GM21390 (cell line): Measurements from ENCODE around the gene CHMP4A.
A peak's percentile ranks its signal among the peaks of the same experiment; 100 is the strongest.

ENCODE experiments used
- ATAC-seq: cut with Tn5 transposase; IDR thresholded peaks from one replicate; pipeline ENCODE4 v1.9.1; 2021; ENCODE audit not compliant: unreplicated experiment

The CHMP4A gene

DNA sequence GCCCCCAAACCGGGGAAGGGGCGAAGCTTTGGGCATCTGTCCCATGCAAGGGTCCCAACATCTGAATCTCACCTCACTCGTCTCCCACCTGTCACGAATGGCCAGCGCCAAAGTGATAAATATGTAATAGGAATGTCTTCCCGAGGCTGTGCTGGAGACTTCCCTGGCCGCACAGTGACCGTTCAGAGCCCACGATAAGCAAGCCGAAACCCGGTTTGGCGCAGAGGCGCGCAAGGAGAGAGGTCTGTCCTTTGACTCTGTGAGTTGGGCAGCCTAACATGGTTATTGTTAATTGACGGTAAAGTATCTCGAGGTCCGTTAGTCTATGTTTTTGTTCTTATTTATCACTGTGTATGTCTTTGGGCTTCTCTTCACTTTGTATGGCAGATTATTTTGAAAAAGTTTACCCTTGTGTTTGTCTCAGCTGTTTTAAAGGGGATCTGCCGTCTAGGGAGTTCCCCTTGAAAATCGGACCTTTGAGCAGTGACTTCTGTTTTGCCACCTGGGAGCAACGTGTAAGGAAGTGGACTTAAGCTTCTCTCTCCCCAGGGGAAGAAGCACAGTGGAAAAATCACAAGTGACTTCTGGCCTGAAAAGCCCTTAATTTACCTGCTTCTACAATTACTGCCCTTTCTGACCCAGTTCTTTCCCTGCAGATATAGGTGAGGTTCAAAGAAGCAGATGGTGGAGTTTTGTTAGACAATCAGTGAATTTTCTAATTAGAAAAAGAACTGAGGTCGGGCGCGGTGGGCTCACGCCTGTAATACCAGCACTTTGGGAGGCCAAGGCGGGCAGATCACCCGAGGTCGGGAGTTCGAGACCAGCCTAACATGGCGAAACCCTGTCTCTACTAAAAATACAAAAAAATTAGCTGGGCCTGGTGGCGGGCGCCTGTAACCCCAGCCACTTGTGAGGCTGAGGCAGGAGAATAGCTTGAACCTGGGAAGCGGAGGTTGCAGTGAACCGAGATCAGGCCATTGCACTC, 16.9 kb downstream of the CHMP4A start:
- ATAC-seq: peak; percentile 23

DNA sequence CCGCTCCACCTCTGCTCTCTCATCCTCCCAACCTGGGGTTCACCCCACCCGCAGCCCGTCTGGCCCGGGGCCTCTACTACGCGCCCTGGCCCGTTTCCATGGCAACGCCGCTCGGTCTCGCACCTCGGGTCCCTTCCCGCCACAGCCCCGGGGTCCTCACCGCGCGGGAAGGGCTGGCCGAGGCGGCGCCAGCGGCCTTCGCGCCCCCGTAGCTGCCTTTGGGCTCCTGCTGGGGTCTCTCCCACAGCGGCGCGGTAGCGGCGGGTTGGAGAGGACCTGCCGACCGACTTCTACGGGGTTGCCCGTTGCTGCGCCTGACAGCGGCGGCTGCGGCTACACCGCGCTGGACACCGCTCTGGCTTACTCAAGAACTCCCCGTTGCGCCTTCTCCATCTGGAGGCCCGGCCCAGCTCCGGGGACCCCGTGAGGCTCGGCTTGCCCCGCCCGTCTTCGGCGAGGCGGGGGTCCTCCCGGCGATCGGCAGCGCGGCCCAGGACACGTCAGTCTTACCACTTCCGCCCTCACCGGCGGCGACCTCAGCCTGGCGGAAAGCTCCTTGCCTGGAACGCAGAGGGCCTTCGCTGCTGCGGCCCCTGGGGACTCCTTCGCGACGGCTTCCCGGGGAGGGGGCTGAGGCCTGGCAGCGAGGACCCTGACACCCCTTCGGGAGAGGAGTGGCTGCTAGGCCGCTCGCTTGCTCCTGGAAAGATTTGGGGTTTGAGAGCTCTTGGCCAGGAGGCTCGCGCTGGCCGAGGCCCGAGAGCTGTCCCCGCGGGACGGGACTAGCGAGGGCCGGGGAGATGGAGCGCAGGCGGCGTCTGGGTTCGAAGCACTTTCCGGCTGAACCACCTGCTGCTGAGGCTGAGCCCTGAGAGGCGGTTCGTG, 17.9 kb downstream of the CHMP4A start, which contains the start of gene TM9SF1:
Gene TM9SF1 (minus strand): TSS at position 256 of the 885 bp plus-strand sequence. CDS start 422 bp downstream, outside the sequence.
- ATAC-seq: peak; percentile 81

DNA sequence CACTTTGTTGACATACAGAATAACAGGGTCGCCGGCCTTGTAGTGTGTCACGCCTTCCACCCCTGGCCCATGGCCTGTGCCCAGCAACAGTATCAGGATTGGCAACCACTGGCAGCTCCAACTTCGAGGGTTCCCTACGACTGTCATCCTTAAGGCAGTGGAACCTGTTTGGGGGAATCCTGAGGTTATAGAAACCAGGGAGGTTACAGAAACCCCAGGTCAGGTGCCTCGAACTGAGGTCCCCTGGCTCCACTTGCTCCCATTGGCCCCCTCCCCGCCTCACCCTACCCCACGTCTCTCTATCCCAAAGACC, 18.5 kb downstream of the CHMP4A start:
- no peak for ATAC-seq

DNA sequence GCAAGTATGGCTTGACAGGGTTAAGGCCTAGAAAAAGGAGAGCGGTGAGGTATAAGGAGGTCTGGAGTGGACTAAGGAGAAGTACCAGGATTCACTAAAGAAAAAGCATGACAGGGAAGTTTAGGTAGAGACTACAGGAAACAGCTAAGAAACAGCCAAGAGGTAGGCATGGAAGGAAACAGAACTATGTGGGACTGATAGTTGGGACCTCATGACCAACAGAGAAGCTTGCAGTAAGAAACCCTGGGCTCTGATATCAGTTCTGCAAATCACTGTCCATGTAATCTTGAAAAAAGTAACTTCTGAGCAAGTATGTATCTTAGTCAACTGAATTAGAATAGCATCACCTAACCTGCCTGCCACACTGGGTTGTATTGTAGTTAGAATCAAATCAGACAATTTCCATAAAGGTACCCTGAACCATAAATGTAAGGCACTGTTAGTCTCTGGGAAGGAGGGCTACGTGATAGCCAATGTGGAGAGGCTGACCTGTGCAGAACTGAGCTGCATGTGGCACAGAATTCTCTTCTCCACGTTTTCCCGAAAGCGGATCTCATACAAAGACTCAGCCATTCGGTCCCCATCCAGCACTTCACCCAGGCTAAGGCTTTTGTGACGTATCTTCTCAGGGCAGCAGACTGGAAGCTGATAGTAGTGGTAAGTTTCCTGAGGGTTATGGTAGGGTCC, 19.0 kb downstream of the CHMP4A start:
- no peak for ATAC-seq

DNA sequence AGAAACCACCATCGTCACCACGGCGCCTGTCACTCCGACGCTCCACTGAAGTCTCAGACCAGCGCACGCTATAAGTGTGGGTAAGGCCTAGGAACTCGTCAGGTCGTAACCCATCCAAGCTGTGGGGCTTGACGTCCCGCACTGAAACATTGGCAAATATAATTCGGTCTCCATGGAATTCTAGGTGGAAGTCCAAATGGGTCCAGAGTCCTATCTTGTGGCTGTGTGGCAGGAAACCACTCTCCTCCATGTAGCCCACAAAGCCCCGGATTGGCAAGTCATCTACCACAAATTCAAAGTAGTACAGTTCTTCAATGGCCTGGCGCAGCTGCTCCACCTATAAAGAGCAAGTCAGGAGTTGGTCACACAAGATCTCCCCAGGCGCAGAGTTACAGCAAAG, 20.4 kb downstream of the CHMP4A start:
- ATAC-seq: no peak

DNA sequence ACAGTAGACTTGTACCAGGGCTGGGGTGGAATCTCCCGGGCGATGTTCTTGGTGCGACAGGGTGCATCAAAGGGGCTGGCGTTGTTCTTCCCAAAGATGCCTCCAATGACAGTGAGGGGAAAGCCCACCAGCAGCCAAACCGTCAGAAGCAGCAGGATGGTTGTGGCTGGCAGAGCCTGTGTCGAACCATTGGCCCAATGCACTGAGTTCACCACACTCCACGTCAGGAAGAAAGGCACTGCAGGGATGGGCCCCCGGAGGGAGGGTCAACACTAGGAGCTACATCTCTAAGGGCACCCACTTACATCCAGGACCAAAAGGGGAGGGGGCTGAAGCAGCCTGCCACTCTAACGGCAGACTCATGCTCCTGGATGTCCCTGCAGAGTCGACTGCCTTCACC, 22.9 kb downstream of the CHMP4A start:
- ATAC-seq: no peak

DNA sequence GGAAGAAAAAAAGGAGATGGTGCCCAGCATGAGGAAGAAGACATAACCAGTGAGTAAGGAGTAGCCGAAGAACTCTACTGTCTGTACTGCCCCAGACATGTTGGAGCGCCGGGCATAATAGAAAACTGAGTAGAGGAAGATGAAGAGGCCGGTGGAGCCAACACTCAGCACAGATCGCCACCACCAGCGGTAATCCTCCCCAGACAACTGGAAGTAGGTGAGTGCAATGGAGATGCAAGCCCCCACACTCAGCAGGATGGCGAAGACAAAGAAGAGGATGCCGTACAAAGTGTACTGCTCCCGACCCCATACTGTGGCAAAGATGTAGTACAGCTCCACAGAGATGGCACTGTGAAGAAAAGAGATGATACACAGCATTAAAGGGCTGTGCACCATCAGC, 23.8 kb downstream of the CHMP4A start:
- no peak for ATAC-seq

DNA sequence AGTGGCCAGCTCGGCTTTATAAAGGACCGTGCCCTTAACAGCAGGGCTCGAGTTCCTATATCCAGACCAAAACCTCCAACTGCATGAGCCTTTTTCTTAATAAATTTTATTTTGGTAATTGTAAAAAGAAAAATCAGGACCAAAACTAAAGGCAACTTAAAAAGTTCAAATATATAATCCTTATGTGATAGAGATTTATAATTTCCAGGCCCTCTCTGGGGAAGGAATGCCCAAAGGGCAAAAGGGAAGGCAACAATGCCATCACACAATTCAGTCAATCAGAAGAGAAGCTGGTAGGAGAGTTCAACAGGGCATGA, 24.3 kb downstream of the CHMP4A start:
- ATAC-seq: no peak

DNA sequence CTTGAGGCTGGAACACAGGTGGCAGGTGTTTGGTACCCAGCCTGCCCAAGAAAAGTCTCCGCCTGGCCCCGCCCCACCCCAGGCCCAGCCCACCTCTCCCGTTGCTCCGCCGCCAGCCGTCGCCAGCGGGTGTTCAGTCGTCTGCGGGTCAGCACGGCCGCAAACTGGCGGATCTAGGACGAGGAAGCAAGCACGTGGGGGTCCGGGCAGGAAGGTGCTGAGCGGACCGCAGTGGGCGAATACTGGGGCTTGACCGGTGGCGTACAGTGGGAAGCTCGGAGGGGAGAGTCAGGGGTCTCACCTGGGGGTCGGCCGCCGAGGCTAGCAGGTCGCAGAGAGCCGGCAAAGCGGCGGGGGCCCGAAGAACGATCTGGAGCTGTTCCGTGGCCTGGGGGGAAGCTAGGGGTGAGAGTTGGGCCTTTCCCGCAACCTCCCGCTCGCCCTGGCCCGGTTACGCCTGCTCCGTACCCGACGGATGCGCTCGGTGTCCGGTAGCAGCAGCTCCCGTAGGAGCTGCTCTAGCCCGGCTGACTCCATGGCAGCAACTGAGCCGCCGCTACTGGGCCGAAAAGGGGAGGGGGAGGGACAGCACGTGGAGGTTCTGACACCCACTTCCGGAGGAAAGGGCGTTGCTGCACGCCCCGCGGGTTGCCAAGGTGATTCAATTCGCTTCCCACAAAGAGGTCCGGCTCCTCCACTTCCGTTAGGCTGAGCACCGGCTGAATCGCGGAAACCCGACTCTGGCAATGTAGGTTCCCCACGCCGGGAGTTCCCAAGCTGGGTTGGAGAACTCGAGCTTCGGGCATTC, 24.8 kb downstream of the CHMP4A start, which contains the start of gene IPO4:
Gene IPO4 (minus strand): TSS at position 566 of the 808 bp plus-strand sequence. CDS start 29 bp downstream, at position 537.
- peak; percentile 78 for ATAC-seq

DNA sequence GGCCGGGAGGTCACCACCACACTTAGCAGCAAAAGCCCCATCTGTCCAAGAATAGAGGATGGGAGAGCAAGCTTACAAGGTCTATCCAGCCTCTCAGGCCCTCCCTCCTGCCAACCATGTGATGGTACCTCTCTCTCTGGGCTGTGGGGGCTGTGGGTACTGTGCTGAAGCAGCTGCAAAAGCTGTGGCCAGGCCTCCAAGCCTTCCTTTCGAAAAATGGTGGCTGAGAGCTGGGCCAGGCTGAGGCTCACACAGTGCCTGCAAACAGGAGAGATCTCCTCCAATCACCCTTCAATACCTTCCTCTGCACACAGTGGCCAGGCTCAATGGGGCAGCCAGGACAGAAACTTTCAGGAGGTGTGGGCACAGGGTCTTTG, 25.8 kb downstream of the CHMP4A start:
- no peak for ATAC-seq

DNA sequence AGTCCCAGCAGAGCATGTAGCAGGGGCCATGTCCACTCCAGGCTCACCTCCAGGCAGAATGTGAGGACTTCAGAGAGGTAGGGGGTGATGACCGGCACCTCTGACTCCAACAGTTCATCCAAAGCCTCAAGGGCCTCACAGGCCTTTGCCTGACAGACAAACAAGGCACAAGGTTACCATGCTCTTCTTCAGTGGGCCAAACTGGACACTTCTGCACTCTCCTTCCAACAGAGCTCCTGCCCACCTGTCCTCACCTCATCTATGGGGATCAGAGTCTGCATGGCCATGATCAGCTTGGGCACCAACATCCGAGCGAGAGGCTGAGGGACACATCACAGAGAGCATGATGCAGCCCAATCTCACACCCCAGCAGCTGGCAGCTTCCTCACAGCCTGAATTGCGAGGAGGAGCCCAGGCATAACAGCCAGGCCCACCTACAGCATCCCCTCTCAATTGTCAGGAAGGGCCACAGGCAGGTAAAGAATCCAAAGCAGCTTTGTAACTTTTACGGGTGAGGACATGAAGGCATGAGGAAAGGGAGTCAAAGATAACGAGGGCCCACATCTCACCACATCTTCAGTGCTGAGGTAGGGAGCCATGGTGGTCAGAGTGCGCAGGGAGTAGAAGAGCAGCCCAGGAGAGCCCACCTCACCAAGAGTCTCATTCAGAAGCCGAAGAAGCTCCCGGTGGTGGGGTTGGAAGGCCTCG, 26.3 kb downstream of the CHMP4A start:
- no peak for ATAC-seq

DNA sequence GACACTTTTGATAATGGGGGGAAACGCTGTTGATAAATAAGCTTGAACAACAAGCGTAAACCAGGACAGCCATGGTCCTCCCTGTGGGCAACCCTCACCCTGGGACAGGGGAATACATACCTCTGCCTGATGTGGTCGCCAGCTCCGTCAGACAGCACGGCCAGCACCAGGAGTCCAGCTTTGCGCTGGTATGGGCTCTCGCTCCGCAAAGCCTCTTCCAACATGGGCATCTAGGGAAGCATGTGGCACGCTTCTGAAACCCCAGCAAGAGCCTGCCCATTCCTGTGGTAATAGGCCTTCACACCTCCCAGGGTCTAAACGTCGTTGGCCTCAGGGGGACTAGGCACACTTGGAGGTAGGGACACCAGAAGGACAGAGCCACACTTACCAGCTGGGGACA, 27.5 kb downstream of the CHMP4A start:
- no peak for ATAC-seq

DNA sequence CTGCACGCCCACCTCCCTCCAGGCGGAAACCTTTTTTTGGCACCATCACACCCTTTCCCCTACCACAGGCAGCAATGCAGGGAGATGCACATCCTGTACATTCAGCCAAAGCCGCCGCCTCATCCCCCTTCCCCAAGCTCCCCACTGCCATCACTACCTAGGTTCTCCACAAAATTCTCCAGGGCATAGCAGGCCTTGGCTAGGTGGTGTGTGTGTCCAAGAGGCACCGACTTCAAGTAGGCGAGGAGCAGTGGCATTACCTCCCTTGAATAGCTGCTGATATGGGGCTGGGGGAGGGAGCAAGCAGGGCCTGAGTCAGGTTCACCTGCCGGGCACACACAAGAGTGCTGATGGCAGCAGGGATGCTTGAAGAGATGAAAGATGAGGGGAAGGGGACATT, 28.3 kb downstream of the CHMP4A start:
- no peak for ATAC-seq

DNA sequence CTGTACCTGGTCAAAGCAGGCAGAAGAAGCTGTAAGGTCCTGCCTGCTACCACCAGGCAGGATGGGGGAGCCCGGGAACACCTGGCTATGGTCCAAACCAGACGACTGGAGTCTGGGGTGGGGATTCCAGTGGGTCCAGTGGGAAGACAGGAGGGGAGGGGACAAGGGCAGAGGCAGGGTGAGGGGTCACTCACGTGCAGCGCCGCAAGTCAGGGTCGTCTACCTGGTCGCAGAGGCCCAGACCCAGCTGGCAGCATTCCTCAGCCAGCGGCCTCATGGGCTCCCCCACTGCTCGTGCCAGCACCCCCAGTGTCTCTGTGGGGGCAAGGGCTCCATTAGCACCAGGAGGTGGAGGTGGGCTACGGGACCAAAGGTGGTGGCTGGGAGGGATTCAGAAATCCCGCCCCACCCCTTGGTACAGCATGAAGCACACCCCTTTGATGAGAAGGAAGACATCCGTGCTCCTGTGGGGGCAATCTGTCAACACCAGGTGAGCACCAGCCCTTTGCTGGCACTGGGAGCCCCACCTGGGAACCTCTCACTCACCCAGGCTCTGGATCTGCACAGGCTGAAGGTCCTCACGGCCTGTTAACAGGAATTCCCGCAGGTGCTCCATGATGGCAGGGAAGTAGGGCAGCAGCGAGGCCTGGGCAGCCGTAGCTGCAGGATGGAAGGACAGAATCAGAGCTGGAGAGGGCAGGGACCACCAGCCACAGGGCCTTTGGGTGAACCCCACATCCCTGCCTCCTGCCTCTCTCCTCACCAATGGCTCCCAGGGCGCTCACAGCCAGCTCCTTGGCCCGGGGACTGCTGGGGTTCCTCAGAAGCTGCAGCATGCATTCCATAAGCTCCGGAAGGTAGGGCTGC, 29.0 kb downstream of the CHMP4A start:
- no peak for ATAC-seq

DNA sequence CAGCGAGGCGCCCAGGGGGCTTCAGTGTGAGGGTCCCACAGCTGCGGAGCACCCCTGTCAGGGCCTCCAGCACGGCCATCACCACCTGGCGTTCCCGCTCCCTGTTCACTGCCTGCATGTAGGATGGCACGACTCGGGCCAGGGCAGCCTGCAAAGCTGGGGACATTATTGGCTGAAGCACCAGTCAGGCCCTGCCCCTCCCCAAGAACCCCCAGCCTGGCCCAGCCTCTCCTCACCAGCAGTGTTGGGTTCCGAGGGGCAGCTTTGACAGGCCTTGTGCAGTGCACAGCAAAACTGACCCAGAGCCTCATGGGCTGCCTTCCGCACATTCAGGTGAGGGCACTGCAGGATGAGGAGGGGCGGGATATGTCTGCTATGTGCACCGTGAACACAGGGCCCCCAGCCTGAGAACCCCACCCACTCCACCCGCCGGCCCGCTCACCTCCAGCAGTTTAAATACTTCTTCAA, 30.2 kb downstream of the CHMP4A start:
- ATAC-seq: no peak

DNA sequence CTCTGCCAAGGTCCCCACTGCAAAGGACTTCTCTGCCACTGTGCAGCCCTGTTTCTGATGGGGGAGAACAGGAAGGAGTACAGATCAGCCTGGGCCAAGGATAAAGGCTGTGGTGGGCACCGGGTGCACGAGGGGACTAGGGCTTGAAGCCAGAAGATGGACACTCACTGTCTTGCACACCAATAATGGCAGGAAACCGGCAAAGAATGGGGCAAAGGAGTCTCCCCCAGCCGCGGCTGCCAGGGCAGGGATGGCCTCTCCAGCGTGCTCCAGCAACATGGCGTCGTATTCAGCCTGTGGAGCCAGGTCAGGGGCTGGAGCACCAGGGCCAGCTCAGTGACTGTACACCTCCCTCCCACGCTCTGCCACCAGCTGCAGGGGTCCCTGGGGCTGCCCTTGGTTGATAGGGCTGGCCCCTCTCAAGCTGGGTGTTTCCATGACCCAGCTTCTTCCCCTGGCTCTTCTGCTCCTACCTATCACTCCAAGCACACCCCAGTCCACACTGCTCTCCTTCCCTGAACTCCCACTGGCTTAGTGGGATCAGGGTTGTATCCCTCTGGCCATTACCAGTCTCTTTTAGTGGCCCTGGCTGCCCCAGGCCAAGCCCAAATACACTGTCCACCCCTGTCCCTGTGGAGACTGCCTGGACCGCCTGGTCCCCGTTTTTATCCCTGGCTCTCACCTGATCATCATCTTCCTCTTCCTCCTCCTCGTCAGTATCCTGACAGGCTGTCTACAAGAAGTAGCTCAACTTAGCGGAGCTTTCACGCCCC, 31.0 kb downstream of the CHMP4A start:
- ATAC-seq: no peak

DNA sequence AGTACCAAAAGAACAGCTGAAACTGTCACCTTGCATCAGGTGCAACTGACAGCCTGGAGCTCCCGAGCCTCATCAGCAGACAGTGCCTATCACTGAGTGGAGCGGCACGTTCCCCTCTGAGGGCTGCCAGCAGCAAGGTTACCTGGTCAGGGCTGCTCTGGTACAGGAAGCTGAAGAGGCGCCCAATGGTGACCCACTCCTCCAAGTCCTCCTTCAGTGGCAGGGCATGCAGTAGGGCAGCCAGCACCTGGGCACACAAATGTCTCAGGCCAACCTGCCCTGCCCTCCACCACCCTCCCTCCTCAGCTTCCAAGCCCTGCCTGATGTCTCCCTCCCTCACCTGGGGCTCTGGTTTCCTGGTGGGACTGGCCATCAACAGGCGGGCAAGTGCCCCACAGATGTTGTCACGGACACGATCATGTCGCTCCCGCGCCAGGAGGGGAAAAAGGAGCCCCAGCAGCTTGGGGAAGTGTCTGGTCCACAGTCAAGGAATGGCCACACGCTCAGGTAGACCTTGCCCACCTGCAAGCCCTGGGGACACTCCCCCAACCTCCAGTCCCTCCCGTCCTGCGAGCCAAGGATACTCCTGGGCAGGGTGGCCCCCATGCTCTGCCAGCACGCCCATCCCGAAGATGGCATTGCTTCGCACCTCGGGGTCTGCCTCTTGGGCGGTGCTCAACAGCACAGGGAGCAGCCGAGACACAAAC, 31.8 kb downstream of the CHMP4A start:
- no peak for ATAC-seq
